MM.1S (cell line): ENCODE data around the gene NR2E1.

Experiments used
- DNase-seq: peaks from one replicate; pipeline ENCODE4 v3.0.0-alpha.2; 2015
- H2AFZ ChIP-seq: fragments of 300-600 bp; sonication (generic); 2 replicates; pipeline ENCODE4 v1.6.0; 2016; ENCODE audit warnings: antibody characterized with exemption, low read length
- H3F3A ChIP-seq: fragments of 300-600 bp; sonication (generic); 2 replicates; pipeline ENCODE4 v1.6.1; 2016; ENCODE audit warnings: mild to moderate bottlenecking, antibody characterized with exemption, low read length, moderate library complexity, mixed read lengths; ENCODE audit not compliant: insufficient read depth
- H3K27ac ChIP-seq: fragments of 300-600 bp; sonication (generic); 2 replicates; pipeline ENCODE4 v1.5.1; 2016; ENCODE audit warnings: mild to moderate bottlenecking, low read length
- H3K27me3 ChIP-seq: fragments of 300-600 bp; sonication (generic); replicated peaks from 2 replicates; pipeline ENCODE4 v1.6.0; 2016; ENCODE audit warnings: low read length; ENCODE audit not compliant: insufficient read depth
- H3K36me3 ChIP-seq: fragments of 300-600 bp; sonication (generic); replicated peaks from 2 replicates; pipeline ENCODE4 v1.6.1; 2016; ENCODE audit warnings: mild to moderate bottlenecking, low read length, mixed read lengths; ENCODE audit not compliant: insufficient read depth
- H3K4me1 ChIP-seq: fragments of 300-600 bp; sonication (generic); 2 replicates; pipeline ENCODE4 v1.6.1; 2016; ENCODE audit warnings: low read length, mixed read lengths
- H3K4me2 ChIP-seq: fragments of 300-600 bp; sonication (generic); 2 replicates; pipeline ENCODE4 v1.6.0; 2016; ENCODE audit warnings: low read depth, low read length
- H3K4me3 ChIP-seq: fragments of 300-600 bp; sonication (generic); 2 replicates; pipeline ENCODE4 v1.5.1; 2016; ENCODE audit warnings: low read length, mixed read lengths
- H3K79me2 ChIP-seq: fragments of 300-600 bp; sonication (generic); 2 replicates; pipeline ENCODE4 v1.6.1; 2016; ENCODE audit warnings: mixed run types, low read length, mixed read lengths
- H3K9ac ChIP-seq: fragments of 300-600 bp; sonication (generic); 2 replicates; pipeline ENCODE4 v1.6.1; 2016; ENCODE audit warnings: low read length, mixed read lengths
- H3K9me2 ChIP-seq: fragments of 300-600 bp; sonication (generic); replicated peaks from 2 replicates; pipeline ENCODE4 v1.6.1; 2016; ENCODE audit warnings: mild to moderate bottlenecking, low read length, mixed read lengths; ENCODE audit not compliant: insufficient read depth
- H3K9me3 ChIP-seq: fragments of 300-600 bp; sonication (generic); replicated peaks from 2 replicates; pipeline ENCODE4 v1.6.1; 2016; ENCODE audit warnings: mild to moderate bottlenecking, low read length, mixed read lengths; ENCODE audit not compliant: insufficient read depth
- H4K20me1 ChIP-seq: fragments of 300-600 bp; sonication (generic); 2 replicates; pipeline ENCODE4 v1.6.1; 2016; ENCODE audit warnings: mild to moderate bottlenecking, low read length, moderate library complexity, mixed read lengths; ENCODE audit not compliant: insufficient read depth
- CTCF ChIP-seq: fragments of 300-600 bp; sonication (generic); IDR thresholded peaks from 2 replicates; pipeline ENCODE4 v1.5.1; 2016; ENCODE audit warnings: antibody characterized with exemption, low read length, mixed read lengths
- EZH2 ChIP-seq: fragments of 300-600 bp; sonication (generic); optimal IDR thresholded peaks from 2 replicates; pipeline ENCODE3; 2017; ENCODE audit warnings: low read depth, mild to moderate bottlenecking, antibody characterized with exemption, low read length, mixed read lengths
- EZH2phosphoT487 ChIP-seq: fragments of 300-600 bp; sonication (generic); IDR thresholded peaks from 2 replicates; pipeline ENCODE4 v1.6.1; 2018; ENCODE audit warnings: antibody characterized with exemption, low read length

The NR2E1 gene

GRCh38 chr6:108194503-108194902 is 28.7 kb downstream of the NR2E1 start:
- Histone ChIP-seq H3K27me3 (no peaks in the 10 kb centered on the region), H3K4me3 (no peak overlapping the region), H3K36me3 (no peaks in the 10 kb centered on the region), H3K4me2 (no peak overlapping the region), H4K20me1 (no peaks in the 10 kb centered on the region), H3K27ac (no peak overlapping the region), H3F3A (no peaks in the 10 kb centered on the region), H3K79me2 (no peaks in the 10 kb centered on the region), H3K4me1 (no peaks in the 10 kb centered on the region), H3K9ac (no peak overlapping the region), H3K9me3 (no peaks in the 10 kb centered on the region), H3K9me2 (no peaks in the 10 kb centered on the region), H2AFZ (no peak overlapping the region)
- no peak for DNase-seq
- TF ChIP-seq EZH2 (no peak), EZH2phosphoT487 (no peak), CTCF (no peak)

GRCh38 chr6:108195209-108195608 is 29.4 kb downstream of the NR2E1 start:
- Histone ChIP-seq H3K27ac (no peak overlapping the region), H3K9ac (no peak overlapping the region), H3K9me3 (no peaks in the 10 kb centered on the region), H3K79me2 (no peaks in the 10 kb centered on the region), H2AFZ (no peak overlapping the region), H4K20me1 (no peaks in the 10 kb centered on the region), H3K36me3 (no peaks in the 10 kb centered on the region), H3F3A (no peaks in the 10 kb centered on the region), H3K4me3 (no peak overlapping the region), H3K4me2 (no peak overlapping the region), H3K4me1 (no peaks in the 10 kb centered on the region), H3K9me2 (no peaks in the 10 kb centered on the region), H3K27me3 (no peaks in the 10 kb centered on the region)
- TF ChIP-seq CTCF = no peak
- no peak for DNase-seq

- H3K4me2 ChIP-seq = no peak overlapping the region
- no peaks in the 10 kb centered on the region for H3K36me3 ChIP-seq
- H3K9ac ChIP-seq = no peak overlapping the region
- H3K9me2 ChIP-seq = no peaks in the 10 kb centered on the region
- no peak overlapping the region for H3K27ac ChIP-seq
- TF ChIP-seq CTCF (no peak), EZH2 (no peak), EZH2phosphoT487 (no peak)
- no peaks in the 10 kb centered on the region for H3K4me1 ChIP-seq
- H4K20me1 ChIP-seq = no peaks in the 10 kb centered on the region
- no peaks in the 10 kb centered on the region for H3K79me2 ChIP-seq
- no peaks in the 10 kb centered on the region for H3K27me3 ChIP-seq
- H3K4me3 ChIP-seq = no peak overlapping the region
- no peaks in the 10 kb centered on the region for H3K9me3 ChIP-seq
- H3F3A ChIP-seq = no peaks in the 10 kb centered on the region
- DNase-seq = no peak
- no peak overlapping the region for H2AFZ ChIP-seq
Measured at GRCh38 chr6:108198761-108199498, 33.1 kb downstream of the NR2E1 start.
